Body of pancreas (tissue), 4 donors: ENCODE results near the gene KRTAP10-11.

ENCODE experiments used
- CTCF ChIP-seq, 7 experiments: fragments of 450-650 bp in 4 of 7; fragments of 200-600 bp in 3 of 7; sonication (generic) in 3 of 7; IDR thresholded peaks; one replicate each; pipeline ENCODE4 v1.5.1; 2016 to 2019; ENCODE audit warnings: antibody characterized with exemption in 7 of 7
- POLR2A ChIP-seq, 3 donors: fragments of 450-650 bp; IDR thresholded peaks; one replicate each; pipeline ENCODE4 v1.6.1; 2016; ENCODE audit warnings: antibody characterized with exemption in 3 of 3, mild to moderate bottlenecking in 2 of 3

GRCh38 chr21:44599264-44600029 lies 46.8 kb upstream of the KRTAP10-11 start:
- TF ChIP-seq CTCF (IDR thresholded peaks at IDR 0.05) (no peak), POLR2A (IDR thresholded peaks at IDR 0.05) (no peak)
